Right atrium auricular region (tissue), 2 donors: ENCODE results near the gene PLK5. TPM values are rescaled to one million over a fixed set of nuclear protein-coding genes. Genes with fewer than 3 reads are reported as not detected.
"Not testable (repeated sequence)": the region's sequence is repeated elsewhere in the genome, so short reads cannot be mapped to it uniquely, and the experiment has no call there.

ENCODE experiments used
- DNase-seq: peaks from one replicate; pipeline ENCODE4 v3.0.0-alpha.2; 2019; ENCODE audit warnings: low spot score
- H3K27ac ChIP-seq, 2 donors: fragments of 200-600 bp; sonication (generic); 1 replicate in 1 of 2; 2 replicates in 1 of 2; pipeline ENCODE4 v1.5.1; 2016 to 2019
- H3K27me3 ChIP-seq, 2 donors: fragments of 200-600 bp; sonication (generic); one replicate each; pipeline versions ENCODE4 v1.5.1 to v1.6.0; 2017 to 2019
- H3K36me3 ChIP-seq: fragments of 200-600 bp; sonication (generic); one replicate; pipeline ENCODE4 v1.5.1; 2016
- H3K4me1 ChIP-seq, 2 donors: fragments of 200-600 bp; sonication (generic); one replicate each; pipeline versions ENCODE4 v1.5.1 to v1.6.0; 2017 to 2019
- H3K4me3 ChIP-seq, 2 donors: fragments of 200-600 bp; sonication (generic); 1 replicate in 1 of 2; 2 replicates in 1 of 2; pipeline ENCODE4 v1.5.1; 2017 to 2019; ENCODE audit warnings: mild to moderate bottlenecking in 1 of 2, moderate library complexity in 1 of 2
- H3K9me3 ChIP-seq, 2 donors: fragments of 200-600 bp; sonication (generic); one replicate each; pipeline ENCODE4 v1.5.1; 2019
- total RNA-seq, 2 donors: library from RNA; depleted of rRNA; stranded (reverse); fragments of >200 nt; gene quantifications; one replicate each; pipeline ENCODE4 v1.1.0, GENCODE V29; 2016
- TF ChIP-seq, protein P1 (sequence below), 2 donors: fragments of 200-600 bp; sonication (generic); IDR thresholded peaks; one replicate each; pipeline ENCODE4 v1.5.1; 2019; ENCODE audit warnings: antibody characterized with exemption in 2 of 2

PLK5 gene, protein sequence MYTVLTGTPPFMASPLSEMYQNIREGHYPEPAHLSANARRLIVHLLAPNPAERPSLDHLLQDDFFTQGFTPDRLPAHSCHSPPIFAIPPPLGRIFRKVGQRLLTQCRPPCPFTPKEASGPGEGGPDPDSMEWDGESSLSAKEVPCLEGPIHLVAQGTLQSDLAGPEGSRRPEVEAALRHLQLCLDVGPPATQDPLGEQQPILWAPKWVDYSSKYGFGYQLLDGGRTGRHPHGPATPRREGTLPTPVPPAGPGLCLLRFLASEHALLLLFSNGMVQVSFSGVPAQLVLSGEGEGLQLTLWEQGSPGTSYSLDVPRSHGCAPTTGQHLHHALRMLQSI
- total RNA-seq, result not detected

DNA sequence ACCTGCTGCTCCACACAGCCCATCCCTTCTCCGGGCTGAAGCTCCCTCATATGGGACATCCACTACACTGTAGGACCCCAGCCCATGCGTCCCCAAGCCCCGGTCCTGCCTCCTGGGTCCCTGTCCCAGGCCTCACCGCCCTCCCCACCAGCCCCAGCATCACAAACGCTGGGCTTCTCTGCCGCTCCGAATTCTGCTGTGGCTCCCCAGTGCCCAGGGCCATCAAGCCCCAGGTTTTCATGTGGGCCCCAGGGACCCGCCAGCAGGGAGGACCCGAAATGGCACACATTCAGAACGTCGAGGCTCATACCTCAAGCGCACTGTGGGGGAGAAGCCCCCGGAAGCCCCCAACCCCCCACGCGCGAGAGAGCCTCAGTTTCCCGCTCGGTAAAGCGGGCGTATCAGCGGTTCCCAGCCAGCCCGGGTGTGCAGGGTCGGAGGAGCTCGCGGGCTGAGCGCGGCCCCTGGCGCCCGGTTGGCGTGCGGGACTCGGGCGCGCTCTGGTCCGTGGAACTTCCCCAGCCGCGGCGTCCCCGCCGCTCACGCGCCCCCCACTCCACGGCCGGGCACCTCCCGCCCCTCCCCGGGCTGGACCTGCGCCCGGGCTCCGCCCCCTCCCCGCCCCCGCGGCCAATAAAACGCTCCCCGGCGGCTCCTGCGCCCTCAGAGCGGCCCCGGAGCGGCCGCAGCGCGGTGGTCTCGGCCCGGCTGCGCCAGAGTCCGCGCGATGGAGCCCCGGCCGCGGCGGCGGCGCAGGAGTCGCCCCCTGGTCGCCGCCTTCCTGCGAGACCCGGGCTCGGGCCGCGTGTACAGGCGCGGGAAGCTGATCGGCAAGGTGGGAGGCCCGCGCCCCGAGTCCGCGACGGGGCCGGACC, at the start of gene PLK5:
Gene PLK5, plus strand, starts transcription at position 666 of the 875 bp plus-strand sequence. CDS start 2,920 bp downstream, outside the sequence.
- peaks cover 0 to 2% of the 10 kb centered on the region in 2 donors for H3K27me3 ChIP-seq
- peak within 1 kb of the TSS in 1 of 2 donors; percentile 31 for H3K4me3 ChIP-seq

DNA sequence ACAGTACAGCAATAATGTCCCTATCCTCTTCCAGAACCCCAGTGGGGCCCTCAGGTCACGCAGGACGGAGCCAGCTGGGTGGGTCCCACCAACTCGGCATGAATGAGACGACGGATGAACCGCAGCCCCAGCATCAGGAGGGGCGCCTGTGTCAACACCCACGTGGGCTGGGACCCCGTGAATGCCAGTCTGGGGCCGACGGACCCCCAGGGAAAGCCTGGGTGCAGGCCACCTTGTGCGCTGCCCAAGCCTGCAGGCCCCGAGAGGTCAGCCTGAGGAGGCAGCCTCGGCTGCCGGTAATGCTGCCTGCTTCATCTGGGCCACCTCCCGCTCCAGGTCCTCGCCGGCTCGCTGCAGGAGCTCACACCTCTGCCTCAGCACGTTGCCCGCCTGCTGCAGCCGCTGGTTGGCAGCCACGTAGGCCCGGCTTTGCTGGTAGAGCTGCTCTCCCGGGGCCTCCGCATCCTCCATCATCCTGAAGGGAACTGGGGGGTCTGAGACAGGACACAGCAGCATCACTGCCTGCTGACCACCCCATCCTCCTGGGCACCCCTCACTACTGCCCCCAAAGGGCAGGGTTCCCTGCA, 49.0 kb upstream of the PLK5 start:
- Histone ChIP-seq H3K27me3 (peaks cover 12 to 22% of the 10 kb centered on the region in 2 donors), H3K36me3 (no peaks in the 10 kb centered on the region), H3K9me3 (no peaks in the 10 kb centered on the region), H3K4me3 (no peak overlapping the region), H3K27ac (no peak overlapping the region), H3K4me1 (peaks cover 2 to 50% of the 10 kb centered on the region in 2 donors)
- TF ChIP-seq, protein P1, sequence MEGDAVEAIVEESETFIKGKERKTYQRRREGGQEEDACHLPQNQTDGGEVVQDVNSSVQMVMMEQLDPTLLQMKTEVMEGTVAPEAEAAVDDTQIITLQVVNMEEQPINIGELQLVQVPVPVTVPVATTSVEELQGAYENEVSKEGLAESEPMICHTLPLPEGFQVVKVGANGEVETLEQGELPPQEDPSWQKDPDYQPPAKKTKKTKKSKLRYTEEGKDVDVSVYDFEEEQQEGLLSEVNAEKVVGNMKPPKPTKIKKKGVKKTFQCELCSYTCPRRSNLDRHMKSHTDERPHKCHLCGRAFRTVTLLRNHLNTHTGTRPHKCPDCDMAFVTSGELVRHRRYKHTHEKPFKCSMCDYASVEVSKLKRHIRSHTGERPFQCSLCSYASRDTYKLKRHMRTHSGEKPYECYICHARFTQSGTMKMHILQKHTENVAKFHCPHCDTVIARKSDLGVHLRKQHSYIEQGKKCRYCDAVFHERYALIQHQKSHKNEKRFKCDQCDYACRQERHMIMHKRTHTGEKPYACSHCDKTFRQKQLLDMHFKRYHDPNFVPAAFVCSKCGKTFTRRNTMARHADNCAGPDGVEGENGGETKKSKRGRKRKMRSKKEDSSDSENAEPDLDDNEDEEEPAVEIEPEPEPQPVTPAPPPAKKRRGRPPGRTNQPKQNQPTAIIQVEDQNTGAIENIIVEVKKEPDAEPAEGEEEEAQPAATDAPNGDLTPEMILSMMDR (IDR thresholded peaks at IDR 0.05), result no peak
- no peak for DNase-seq

More for the DNA sequence above, at the start of gene PLK5:
- Histone ChIP-seq H3K27ac (no peak within 1 kb of the TSS), H3K9me3 (no peaks in the 10 kb centered on the region), H3K4me1 (peaks cover 0 to 12% of the 10 kb centered on the region in 2 donors), H3K36me3 (no peaks in the 10 kb centered on the region)
- DNase-seq, result no peak
- TF ChIP-seq, protein P1 (IDR thresholded peaks at IDR 0.05), result no peak

DNA sequence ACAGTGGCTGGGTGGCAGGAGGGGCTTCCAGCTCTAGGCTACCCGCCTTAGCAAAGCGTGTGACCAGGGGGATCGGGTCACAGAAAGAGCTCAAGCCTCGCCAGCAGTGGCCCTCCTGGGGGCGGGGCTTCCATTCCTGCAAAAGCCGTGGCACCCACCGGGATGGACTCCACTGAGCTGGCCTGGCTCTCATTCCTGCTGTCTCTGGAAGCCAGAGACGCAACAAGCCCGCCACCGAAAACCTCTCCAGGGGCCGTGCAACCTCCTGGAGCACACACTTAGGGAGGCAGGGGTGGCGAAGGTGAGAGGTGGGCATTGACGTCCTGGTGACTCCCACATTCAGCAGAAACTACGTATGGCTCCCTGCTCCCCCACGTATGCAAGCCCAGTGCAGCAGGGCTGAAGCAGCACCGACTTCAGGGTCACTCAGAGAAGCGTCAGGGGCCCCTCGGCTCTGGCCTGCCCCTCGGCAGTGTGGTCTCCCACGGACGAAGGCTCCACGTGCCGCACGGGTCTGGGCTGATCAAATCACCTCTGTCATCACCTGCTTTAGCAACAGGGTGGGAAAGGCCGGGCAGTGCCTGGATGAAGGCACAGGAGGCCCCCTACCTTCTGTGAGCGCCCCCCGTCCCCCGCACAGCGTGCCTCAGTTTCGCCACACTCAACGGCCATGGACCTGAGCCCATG, 48.0 kb upstream of the PLK5 start:
- Histone ChIP-seq H3K4me1 (peaks cover 2 to 40% of the 10 kb centered on the region in 2 donors), H3K27me3 (peaks cover 12 to 14% of the 10 kb centered on the region in 2 donors), H3K27ac (no peak overlapping the region), H3K36me3 (no peaks in the 10 kb centered on the region), H3K4me3 (no peak overlapping the region), H3K9me3 (no peaks in the 10 kb centered on the region)
- TF ChIP-seq, protein P1 (IDR thresholded peaks at IDR 0.05), result no peak
- no peak for DNase-seq

DNA sequence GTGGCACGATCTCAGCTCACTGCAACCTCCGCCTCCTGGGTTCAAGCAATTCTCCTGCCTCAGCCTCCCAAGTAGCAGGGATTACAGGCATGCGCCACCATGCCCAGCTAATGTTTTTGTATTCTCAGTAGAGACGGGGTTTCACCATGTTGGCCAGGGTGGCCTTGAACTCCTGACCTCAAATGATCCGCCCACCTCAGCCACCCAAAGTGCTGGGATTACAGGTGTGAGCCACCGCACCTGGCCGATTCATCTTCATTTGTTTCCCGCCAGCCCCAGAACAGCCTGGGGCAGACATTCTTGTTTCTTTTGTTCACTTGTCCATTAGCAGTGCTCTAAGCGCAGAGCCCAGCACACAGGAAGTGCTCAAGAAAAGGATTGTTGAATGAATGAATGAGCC, 46.8 kb upstream of the PLK5 start:
- not testable (repeated sequence) for H3K27me3 ChIP-seq, H3K4me3 ChIP-seq, H3K9me3 ChIP-seq, H3K36me3 ChIP-seq, DNase-seq, H3K27ac ChIP-seq
- H3K4me1 ChIP-seq, result peaks cover 2 to 29% of the 10 kb centered on the region in 2 donors

DNA sequence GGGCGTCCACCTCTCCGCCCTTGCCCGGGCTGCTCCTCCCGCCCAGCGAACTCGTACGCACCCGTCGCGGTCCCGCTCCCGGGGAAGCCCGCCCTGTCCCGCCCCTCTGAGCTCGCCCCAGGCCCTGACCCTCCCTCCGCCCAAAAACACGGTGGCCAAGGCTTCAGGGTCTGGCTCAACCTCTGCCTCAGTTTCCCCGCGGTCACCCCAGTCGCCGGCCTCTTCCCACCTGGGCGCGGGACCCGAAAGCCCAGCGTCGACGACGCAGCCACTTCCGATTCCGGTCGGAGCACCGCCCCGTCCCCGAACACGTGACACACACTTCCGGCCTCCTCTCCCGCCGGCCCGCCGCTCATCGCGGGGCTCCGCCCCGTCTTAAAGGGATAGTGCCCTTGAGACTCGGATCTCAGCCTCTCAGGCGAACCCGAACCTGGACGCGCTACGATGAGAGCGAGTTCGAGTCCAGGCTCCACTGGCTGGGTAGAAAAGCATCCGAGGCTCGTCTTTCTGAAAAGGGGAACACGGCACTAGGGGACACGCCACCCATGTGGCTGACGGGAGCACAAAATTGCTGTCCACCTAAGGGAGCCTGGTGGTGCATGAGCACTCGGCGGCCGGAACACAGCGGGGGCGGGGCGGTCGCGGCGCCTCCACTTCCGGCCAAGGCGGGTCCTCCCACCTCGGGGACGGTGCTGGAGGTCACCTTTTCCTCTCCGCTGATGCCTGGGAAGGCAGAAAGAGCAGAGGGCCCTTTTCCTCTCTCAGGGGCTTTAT, 44.8 kb upstream of the PLK5 start, which contains the start of gene C19orf25:
Gene C19orf25, minus strand, starts transcription at position 282 of the 774 bp plus-strand sequence. CDS start 312 bp downstream, outside the sequence.
- no peaks in the 10 kb centered on the region for H3K9me3 ChIP-seq
- H3K4me1 ChIP-seq, result peaks cover 2 to 17% of the 10 kb centered on the region in 2 donors
- H3K27me3 ChIP-seq, result no peaks in the 10 kb centered on the region
- H3K27ac ChIP-seq, result peak within 1 kb of the TSS; percentile 68 to 82
- peak within 1 kb of the TSS; percentile 69 to 98 for H3K4me3 ChIP-seq
- peak; percentile 95 for DNase-seq
- TF ChIP-seq, protein P1 (IDR thresholded peaks at IDR 0.05), result no peak
- H3K36me3 ChIP-seq, result no peaks in the 10 kb centered on the region
